Activated CD8-positive, alpha-beta memory T cell treated with anti-CD3 and anti-CD28 coated beads for 1 hour (primary cell): ENCODE data around the gene DMXL2.
"Not testable (repeated sequence)": the region's sequence is repeated elsewhere in the genome, so short reads cannot be mapped to it uniquely, and the experiment has no call there.

ENCODE experiments used
- DNase-seq, 2 donors: peaks; one replicate each; pipeline ENCODE4 v3.0.0-alpha.2; 2020; ENCODE audit warnings: low read depth in 1 of 2; ENCODE audit errors: extremely low read depth in 1 of 2

Gene DMXL2

DNA sequence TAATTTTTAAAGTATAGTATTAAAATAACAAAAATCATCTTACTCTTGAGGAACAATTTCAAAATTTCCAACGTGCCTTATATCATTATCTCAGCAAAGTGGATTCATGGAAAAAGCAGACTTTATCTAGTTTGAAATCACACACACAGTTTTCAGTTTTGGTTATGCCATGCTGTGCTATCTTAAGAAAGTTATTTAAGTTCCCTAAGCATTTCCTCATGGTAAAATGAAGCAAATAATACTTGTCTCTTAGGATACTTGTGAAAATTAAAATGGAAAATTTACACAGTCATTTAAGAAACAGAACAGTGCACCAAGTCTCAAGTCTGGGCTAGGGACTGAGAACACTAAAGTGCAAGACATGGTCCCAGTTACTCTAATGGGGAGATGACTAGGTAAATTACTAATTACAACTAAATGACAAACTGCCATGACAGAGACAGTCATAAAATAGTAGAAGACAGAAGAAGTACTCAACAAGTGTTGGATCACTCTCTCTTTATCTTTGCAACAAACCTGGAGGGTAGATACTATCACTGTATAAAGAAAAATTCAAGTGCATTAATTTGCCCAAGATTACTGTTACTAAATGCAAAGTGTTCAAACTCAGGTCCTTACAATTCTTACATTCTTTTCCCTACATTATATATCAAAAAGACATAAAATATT, 44.8 kb downstream of the DMXL2 start:
- DNase-seq = no peak

DNA sequence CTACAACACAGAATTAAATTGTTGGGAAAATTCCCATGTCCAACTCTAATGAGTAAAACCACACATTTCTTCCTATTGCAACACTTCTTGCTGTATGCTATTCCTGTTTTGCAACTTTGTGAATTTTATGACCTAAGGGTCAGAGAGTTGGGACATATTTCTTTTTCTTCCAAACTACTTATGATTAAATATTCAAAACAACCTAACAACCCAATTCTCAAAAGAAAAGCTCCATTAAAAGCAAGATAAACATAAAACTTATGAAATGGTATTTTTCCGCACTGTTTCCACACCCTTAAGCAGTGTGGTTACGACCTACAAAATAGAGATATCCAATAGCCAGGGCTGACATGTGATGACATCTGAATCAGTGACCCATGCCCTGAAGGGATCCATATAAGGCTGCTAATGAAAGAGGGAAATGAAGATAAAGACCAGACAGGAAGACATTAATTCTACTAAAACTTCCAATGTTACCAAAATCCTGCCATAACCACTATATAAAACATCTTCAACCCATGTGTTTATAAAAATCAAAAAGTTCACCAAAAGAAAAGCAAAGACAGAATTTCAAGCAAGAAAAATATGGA, 45.6 kb downstream of the DMXL2 start:
- no peak for DNase-seq

- no peak for DNase-seq
These were observed 46.2 kb downstream of the DMXL2 start for GRCh38 chr15:51576286-51576850.

DNA sequence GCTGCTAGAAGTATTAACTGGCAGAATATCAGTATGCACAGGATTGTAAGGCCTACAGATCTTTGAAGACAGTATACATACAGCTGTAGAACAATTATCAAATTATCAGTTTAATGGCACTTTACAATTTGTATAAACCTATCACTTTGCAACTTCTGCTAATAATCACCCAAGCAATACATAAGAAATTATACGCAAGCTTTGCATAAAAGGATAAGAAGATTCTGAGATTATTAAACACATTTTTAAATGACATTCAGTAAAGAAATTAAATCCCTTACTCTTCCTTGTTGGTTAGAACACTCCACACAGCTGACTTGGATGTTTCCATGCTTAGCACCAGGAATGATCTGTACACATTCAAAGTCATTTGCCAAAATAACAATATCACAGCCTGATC, 46.8 kb downstream of the DMXL2 start:
- DNase-seq = no peak

DNA sequence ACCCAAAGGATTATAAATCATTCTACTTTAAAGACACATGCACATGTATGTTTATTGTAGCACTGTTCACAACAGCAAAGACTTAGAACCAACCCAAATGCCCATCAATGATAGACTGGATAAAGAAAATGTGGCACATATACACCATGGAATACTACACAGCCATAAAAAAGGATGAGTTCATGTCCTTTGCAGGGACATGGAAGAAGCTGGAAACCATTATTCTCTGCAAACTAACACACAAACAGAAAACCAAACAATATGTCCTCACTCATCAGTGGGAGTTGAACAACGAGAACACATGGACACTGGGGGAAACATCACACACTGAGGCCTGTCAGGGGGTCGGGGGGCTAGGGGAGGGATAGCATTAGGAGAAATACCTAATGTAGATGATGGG, 49.2 kb downstream of the DMXL2 start:
- DNase-seq = not testable (repeated sequence)

- DNase-seq = not testable (repeated sequence)
These were observed 53.4 kb downstream of the DMXL2 start for GRCh38 chr15:51568939-51569784.

GRCh38 chr15:51561271-51561670, 61.3 kb downstream of the DMXL2 start:
- DNase-seq = no peak

- DNase-seq = no peak
These were observed 63.7 kb downstream of the DMXL2 start for GRCh38 chr15:51558876-51559275.

DNA sequence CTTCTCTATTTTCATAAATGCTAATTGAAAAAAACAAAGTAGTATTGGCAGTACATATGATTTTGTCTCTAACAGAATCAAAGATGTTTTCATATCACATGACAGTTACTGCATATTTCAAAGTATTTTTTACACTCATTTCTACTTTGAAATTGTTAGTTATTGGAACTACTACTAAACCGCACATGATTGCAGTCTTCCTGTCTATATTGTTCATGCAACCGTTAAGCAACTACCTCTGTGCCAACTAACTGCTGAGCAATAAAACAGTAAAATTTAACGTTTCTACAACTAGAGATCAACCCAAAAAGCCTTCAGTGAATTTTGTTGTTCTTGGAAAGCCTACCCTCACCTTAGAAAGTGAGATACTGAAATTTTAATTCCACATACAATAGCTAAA, 64.2 kb downstream of the DMXL2 start:
- DNase-seq = no peak

DNA sequence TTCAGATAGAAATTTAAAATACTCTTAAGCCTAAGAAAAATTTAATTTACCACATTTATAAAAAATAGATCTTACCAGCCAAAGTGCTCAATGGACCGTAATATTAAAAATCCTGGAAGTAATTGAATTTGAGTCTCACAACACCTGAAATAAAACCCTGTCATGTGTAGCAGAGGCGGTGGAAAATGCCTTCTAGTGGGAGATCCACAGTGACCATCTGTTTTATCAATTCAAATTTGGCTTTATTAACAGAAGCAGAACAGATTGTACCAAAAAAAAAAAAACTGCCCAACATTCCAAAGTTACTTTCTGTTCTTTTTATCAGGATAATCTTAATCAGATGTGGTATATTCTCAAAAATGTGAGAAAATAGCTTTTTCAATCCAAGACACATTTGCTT, 71.7 kb downstream of the DMXL2 start:
- no peak for DNase-seq

DNA sequence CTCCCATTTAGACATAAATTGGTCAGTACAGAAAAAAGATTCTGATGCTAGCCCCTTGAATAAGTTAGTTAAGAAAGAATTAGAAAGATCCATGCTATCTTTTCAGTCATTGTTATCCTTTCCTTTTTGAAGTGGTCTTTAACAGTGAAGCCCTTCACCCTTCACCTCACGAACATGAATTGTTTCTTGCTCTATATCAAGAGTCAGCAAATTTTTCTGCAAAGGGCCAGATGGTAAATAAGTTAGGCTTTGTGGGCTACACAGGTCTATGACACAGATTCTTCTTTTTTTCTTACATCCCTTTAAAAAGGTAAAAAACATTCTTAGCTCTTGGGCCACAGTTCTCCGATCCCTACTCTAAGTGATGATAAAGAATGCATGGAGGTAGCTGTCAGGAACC, 74.9 kb downstream of the DMXL2 start:
- no peak for DNase-seq

DNA sequence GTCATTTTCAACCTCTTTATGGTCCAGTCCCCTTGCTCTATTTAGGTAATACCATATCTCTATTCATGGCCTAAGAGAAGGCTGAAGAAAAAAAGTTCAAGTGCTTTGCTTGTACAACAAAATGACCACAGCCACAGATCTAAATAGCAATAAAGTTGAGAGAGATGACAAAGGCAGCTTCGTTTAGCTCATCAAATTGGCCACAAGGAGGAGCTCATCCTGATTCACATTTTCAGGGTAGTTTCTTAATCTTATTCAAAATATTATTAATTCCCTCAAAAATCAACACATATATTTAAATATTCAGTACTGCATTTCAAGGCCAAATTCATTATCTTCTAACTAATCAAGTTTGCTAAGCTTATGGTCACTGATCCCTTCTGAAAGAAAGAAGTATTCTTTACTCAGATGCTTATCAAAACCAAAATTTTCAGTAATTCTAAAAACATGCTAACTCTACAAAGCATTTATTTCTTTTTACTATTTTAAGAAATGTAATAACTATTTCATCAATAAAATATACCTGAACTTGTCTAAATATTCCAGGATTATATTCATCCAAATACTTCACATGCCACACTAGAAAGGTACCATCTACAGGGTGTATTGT, 85.5 kb downstream of the DMXL2 start:
- no peak for DNase-seq

- no peak for DNase-seq
These were observed 88.7 kb downstream of the DMXL2 start for GRCh38 chr15:51533672-51534398.

DNA sequence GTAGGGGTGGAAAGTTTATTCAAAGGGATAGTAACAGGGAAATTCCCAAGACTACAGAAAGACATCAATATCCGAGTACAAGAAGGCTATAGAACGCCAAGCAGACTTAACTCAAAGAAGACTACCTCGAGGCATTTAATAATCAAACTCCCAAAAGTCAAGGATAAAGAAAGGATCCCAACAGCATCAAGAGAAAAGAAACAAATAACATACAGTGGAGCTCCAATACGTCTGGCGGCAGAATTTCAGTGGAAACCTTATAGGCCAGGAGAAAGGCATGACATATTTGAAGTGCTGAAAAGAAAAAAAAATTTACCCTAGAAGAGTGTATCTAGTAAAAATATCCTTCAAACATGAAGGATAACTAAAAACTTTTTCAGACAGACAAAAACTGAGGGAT, 95.6 kb downstream of the DMXL2 start:
- no peak for DNase-seq

DNA sequence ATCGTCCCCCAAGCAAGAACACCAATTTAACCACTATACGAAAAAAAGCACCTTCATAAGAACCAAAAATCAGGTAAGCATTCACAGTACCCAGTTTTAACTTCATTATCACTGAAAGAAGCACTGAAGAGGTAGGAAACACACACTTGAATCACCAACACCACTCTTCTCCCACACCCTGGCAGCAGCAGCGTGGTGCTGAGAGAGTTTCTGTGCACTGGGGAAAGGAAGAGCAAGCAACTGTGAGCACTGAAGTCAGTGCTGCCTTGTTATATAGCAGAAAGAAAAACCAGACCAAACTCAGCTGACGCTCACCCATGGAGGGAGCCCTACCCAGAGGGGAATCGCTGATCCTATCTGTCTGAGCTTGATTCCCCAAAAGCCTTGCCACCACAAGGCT, 98.2 kb downstream of the DMXL2 start:
- DNase-seq = no peak

- no peak for DNase-seq
These were observed 106.3 kb downstream of the DMXL2 start for GRCh38 chr15:51516291-51516690.

DNA sequence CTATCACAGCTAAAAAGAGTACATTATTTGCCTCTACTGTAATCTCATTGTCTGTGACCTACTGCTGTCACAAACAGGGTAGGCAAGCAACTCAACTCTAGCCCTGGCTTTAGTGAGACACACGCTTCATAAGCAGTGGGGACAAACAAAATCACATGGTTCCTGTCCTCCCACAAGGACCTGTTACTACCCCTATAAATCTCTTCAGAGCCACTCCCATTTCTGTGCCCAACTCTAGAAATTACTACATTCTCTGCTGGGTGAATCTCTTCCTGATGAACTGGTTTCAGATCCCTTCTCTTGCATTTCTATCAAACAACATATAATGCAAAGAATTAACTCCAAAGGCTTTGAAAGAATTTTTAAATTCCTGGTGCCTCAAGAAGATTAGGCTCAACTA, 117.3 kb downstream of the DMXL2 start:
- DNase-seq = no peak

GRCh38 chr15:51503003-51503402, 119.6 kb downstream of the DMXL2 start:
- no peak for DNase-seq

DNA sequence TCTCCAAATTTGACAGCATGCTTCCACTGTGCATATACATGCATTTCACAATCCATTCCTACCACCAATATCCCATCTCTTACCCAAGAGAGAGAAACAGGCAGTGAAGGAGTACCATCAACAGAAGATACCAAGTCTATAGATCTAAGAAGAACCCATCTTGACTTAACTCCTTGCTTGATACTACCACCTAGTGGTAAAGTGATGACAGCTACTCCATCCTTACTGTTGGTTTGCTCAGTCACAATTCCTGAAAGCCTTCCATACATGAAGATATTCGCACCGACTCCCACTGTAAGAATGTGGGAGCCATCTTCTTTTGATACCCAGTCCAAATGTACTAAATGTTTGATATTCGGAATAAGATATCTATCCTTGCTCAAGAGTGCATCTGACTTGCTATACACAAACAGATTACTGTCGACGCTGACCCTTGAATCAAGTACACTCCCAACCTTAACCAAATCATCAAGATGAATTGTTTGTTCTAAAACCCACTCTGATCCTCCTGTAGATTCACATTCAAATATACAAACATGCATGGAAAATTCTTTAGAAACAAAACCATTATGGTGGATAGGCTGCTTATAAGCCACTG, 123.1 kb downstream of the DMXL2 start:
- DNase-seq = no peak

- DNase-seq = no peak
These were observed 124.8 kb downstream of the DMXL2 start for GRCh38 chr15:51497806-51498205.
